NB4 (cell line): ENCODE data around the gene RPL10A.
"Not testable (repeated sequence)": the region's sequence is repeated elsewhere in the genome, so short reads cannot be mapped to it uniquely, and the experiment has no call there.

ENCODE experiments used
- CTCF ChIP-seq: IDR thresholded peaks from one replicate; pipeline ENCODE4 v1.5.1; 2012; ENCODE audit warnings: low read depth, low read length
- MYC ChIP-seq: IDR thresholded peaks from 2 replicates; pipeline ENCODE4 v1.6.1; 2011; ENCODE audit warnings: low read depth, low read length

DNA sequence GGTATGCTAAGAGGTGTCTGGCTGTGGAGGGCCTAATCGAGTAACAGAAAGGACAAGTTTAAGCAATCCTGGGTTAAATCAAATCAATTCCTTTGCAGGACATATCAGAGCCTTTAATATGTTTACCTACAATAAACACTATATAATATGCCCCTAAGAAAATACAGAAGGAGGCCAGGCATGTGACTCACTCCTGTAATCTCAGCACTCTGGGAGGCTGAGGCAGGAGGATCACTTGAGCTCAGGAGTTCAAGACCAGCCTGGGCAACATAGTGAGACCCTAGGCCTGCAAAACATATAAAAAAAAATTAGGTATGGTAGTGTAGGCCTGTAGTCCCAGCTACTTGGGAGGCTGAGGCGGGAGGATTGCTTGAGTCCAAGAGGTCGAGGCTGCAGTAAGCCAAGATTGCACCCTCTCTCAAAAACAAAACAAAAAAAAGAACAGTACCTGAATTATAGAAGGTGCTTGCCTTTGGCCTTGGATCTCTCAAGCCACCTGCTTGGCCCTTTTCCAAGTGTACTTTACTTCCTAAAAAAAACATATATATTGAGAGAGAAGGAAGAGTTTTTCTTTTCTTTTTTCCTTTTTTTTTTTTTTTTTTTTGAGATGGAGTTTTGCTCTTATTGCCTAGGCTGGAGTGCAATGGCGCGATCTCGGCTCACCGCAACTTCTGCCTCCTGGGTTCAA is 29.7 kb upstream of the RPL10A start:
- not testable (repeated sequence) for TF ChIP-seq CTCF, MYC
